ENCODE results near the gene SMPD3. TPM values are rescaled to one million over a fixed set of nuclear protein-coding genes. Genes with fewer than 3 reads are reported as not detected.

SMPD3 gene
- polyA plus RNA-seq, 2 of the 4 experiments (the other 2 are of a cell fraction), result 0.04 to 0.13 TPM

- no peak for FAIRE-seq
- POLR2A ChIA-PET, result no interaction called here
Measured at GRCh38 chr16:68356249-68356918, 91.9 kb downstream of the SMPD3 start.

More at GRCh38 chr16:68356249-68356918, 91.9 kb downstream of the SMPD3 start:
- no peak overlapping the region for H3K4me2 ChIP-seq
- H3K4me3 ChIP-seq, result no peak overlapping the region
- 92% methylated on average over 23 of the region's 28 CpGs for WGBS (ENCODE audit: missing lambda C conversion rate)
- no peaks in the 10 kb centered on the region for H3K9me3 ChIP-seq
- TF ChIP-seq EP300 (IDR thresholded peaks at IDR 0.05), result no peak
- TF ChIP-seq POLR2A (IDR thresholded peaks at IDR 0.05; ENCODE audit: low read length), result no peak
- no peak for TF ChIP-seq CEBPB (IDR thresholded peaks at IDR 0.05)
- no peak for TF ChIP-seq CBX8 (IDR thresholded peaks at IDR 0.05)
- TF ChIP-seq USF2 (IDR thresholded peaks at IDR 0.05), result no peak
- TF ChIP-seq MAFK (IDR thresholded peaks at IDR 0.05; ENCODE audit: partially characterized antibody), result no peak
- no peak for TF ChIP-seq MAZ (IDR thresholded peaks at IDR 0.05; ENCODE audit: borderline replicate concordance, low read depth, low read length)
- TF ChIP-seq NFE2L2 (conservative IDR thresholded peaks at IDR 0.05; ENCODE audit: low read length), result no peak
- no peak for TF ChIP-seq GATA3 (IDR thresholded peaks at IDR 0.05; ENCODE audit: borderline replicate concordance)
- TF ChIP-seq CBX2 (IDR thresholded peaks at IDR 0.05; ENCODE audit: borderline replicate concordance, low read depth), result no peak
- TF ChIP-seq HOXB5 (CRISPR knock-in tag; IDR thresholded peaks at IDR 0.05), result no peak
- no peak for TF ChIP-seq BHLHE40 (IDR thresholded peaks at IDR 0.05; ENCODE audit: low read depth, low read length)
- no peak for TF ChIP-seq EHMT2 (IDR thresholded peaks at IDR 0.05; ENCODE audit: low read depth)
- TF ChIP-seq HOXB13 (CRISPR knock-in tag; IDR thresholded peaks at IDR 0.05; ENCODE audit: low read depth), result no peak
- no peak for TF ChIP-seq HMGXB4 (CRISPR knock-in tag; IDR thresholded peaks at IDR 0.05; ENCODE audit: borderline replicate concordance)
- no peak for TF ChIP-seq JUNB (IDR thresholded peaks at IDR 0.05)
- TF ChIP-seq ZFP36 (IDR thresholded peaks at IDR 0.05; ENCODE audit: borderline replicate concordance, partially characterized antibody), result no peak
- no peak for TF ChIP-seq REST (IDR thresholded peaks at IDR 0.05)
- TF ChIP-seq CHD2 (IDR thresholded peaks at IDR 0.05; ENCODE audit: low read length, partially characterized antibody), result no peak
- ATAC-seq (no peak), DNase-seq (ENCODE audit: low read depth in 1 of 2, low spot score in 1 of 2) (no peak)
- no peaks in the 10 kb centered on the region for H3K4me1 ChIP-seq
- CTCF ChIA-PET, result interaction anchor here (0.5 to 1.9 kb wide), 5 partner anchors 11 to 364 kb away, joined by 3 to 6 read pairs (median 3); no protein-coding TSS in a partner anchor
- no peak overlapping the region for H3K27ac ChIP-seq
